RWPE1 (cell line): ENCODE measurements around the gene PKP3.
A peak's percentile ranks its signal among the peaks of the same experiment; 100 is the strongest.

ENCODE experiments used
- CTCF ChIA-PET: fragments of 350-600 bp; sonication (Branson Sonifier 250); formaldehyde crosslinking; extraction: SDS; loops from one replicate; lab custom pipeline; 2021; lab: Yijun Ruan, JAX
- POLR2A ChIA-PET: fragments of 400-600 bp; formaldehyde crosslinking; extraction: SDS; loops from one replicate; lab custom pipeline; 2020; ENCODE audit warnings: antibody characterized with exemption; ENCODE audit not compliant: low non-redundant PET; lab: Yijun Ruan, JAX
- DNase-seq: peaks from one replicate; pipeline ENCODE4 v3.0.0; 2012; ENCODE audit warnings: low spot score
- H3K27ac ChIP-seq: fragments of 450-650 bp; 2 replicates; pipeline ENCODE4 v1.5.1; 2017
- TF ChIP-seq, protein P1 (sequence below): fragments of 450-650 bp; conservative IDR thresholded peaks from 2 replicates; pipeline ENCODE4 v1.5.1; 2017; ENCODE audit warnings: low read depth, mild to moderate bottlenecking

PKP3 gene

DNA sequence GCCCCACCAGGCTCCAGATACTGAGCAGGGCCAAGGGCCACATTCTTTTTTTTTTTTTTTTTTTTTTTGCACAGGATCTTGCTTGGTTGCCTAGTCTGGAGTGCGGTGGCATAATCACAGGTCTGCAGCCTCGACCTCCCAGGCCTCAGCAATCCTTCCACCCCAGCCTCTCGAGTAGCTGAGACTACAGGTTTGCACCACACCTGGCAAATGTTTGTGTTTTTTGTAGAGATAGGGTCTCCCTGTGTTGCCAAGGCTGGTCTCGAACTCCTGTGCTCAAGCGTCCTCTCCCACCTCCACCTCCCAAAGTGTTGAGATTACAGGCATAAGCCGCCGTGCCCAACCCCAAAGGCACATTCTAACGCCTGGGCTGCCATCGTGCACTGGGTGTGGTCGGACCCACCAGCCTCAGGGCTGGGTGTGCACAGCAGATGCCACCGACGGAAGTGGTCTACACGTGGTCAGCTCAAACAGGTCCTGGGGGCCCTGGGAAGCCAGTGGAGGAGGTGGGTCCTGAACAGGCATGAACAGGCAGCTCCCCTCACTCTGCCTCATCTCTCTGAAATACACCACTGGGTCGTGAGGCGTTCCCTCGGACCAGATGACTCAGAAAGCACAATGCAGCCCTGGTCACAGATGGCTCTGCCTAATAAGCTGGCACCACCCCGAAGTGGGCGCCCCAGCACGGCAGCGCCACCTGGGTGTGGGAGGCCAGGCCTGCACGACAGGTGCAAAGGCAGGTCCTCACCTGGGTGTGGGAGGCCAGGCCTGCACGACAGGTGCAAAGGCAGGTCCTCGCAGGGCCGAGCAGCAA lies 29.9 kb upstream of the PKP3 start:
- peak overlapping the region; percentile 79 for H3K27ac ChIP-seq
- POLR2A ChIA-PET = interaction anchor here (1.0 kb wide), 1 partner anchor 30 kb away, joined by 10 read pairs; the partner anchor contains the start of gene PKP3
- DNase-seq = peak; percentile 85
- CTCF ChIA-PET = interaction anchor here (0.5 to 1.0 kb wide), 5 partner anchors 22 to 167 kb away, joined by 3 read pairs; partner anchors contain the start of gene ANO9
- TF ChIP-seq, protein P1, sequence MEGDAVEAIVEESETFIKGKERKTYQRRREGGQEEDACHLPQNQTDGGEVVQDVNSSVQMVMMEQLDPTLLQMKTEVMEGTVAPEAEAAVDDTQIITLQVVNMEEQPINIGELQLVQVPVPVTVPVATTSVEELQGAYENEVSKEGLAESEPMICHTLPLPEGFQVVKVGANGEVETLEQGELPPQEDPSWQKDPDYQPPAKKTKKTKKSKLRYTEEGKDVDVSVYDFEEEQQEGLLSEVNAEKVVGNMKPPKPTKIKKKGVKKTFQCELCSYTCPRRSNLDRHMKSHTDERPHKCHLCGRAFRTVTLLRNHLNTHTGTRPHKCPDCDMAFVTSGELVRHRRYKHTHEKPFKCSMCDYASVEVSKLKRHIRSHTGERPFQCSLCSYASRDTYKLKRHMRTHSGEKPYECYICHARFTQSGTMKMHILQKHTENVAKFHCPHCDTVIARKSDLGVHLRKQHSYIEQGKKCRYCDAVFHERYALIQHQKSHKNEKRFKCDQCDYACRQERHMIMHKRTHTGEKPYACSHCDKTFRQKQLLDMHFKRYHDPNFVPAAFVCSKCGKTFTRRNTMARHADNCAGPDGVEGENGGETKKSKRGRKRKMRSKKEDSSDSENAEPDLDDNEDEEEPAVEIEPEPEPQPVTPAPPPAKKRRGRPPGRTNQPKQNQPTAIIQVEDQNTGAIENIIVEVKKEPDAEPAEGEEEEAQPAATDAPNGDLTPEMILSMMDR = peak; percentile 76

DNA sequence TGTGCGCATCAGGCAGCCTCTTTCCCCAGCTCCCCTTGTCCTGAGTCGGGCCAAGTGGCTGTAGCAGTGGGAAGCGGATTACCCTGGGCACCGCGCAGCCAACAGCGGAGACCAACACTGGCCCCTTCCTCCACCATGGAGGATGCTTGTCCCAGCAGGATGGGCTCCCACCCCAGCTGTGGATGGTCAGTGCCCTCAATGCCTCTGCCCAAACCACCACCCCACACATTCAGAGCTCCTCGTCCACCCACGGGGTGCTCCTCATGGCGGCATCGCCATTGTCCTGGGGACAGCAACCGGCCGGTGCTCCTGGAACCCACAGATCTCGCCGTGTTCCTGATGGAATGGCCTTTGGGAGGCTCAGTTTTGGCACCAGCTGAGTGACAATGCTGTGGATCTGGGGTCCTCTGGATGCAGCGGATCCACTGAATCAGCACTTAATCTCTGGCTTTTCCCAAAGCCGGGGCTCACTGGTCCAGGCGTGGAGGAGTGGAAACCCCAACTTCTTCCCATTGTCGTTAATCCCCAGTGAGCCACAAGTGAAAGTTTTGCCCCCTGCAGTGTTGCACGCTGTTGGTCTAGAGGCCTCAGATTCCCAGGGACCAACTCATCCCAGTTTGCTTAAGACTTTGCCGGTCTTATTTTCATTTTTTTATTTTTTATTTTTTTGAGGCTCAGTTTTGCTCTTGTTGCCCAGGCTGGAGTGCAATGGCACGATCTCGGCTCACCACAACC lies 28.9 kb upstream of the PKP3 start:
- TF ChIP-seq, protein P1 = no peak
- CTCF ChIA-PET = no interaction called here
- POLR2A ChIA-PET = interaction anchor here (1.0 kb wide), 1 partner anchor 29 kb away, joined by 10 read pairs; the partner anchor contains the start of gene PKP3
- no peak overlapping the region for H3K27ac ChIP-seq
- DNase-seq = no peak

DNA sequence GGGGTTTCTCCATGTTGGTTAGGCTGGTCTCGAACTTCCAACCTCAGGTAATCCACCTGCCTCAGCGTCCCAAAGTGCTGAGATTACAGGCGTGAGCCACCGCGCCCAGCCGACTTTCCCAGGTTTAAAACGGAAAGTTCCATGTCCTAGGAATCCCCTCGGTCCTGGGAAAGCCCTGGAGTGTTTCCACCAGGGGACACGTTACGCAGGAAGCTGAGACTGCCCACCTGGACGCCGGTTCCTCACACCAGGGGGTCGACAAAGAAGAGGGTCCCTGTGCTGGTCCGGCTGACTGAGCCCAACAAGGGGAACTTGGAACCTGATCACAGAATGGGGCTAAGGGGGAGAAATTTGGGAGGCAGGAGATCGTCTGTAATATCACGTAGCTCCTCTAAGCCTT lies 28.2 kb upstream of the PKP3 start:
- H3K27ac ChIP-seq = no peak overlapping the region
- TF ChIP-seq, protein P1 = no peak
- POLR2A ChIA-PET = no interaction called here
- DNase-seq = no peak
- CTCF ChIA-PET = interaction anchor here (0.7 kb wide), 1 partner anchor 11 kb away, joined by 3 read pairs; no protein-coding TSS in a partner anchor

DNA sequence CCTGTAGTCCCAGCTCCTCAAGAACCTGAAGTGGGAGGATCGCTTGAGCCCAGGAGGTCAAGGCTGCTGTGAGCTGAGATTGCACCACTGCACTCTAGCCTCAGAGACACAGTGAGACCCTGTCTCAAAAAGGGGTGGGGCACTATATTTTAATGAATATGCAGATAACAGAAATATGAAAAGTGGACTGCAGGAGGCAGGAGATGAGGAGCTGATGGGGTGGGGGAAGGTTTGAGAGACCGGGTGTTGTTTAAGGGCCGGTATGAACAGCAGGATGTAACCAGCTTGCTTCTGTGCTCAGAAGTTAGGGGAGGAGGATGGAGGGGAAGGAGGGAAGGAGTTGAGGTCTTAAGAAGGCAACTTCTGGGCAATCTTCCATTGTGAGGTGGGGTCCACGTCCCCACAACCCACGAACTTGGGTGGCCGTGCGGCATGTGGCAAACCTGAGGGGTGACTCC lies 26.0 kb upstream of the PKP3 start:
- DNase-seq = no peak
- peak overlapping the region; percentile 57 for H3K27ac ChIP-seq
- TF ChIP-seq, protein P1 = no peak
- ChIA-PET CTCF (no interaction called here), POLR2A (no interaction called here)

DNA sequence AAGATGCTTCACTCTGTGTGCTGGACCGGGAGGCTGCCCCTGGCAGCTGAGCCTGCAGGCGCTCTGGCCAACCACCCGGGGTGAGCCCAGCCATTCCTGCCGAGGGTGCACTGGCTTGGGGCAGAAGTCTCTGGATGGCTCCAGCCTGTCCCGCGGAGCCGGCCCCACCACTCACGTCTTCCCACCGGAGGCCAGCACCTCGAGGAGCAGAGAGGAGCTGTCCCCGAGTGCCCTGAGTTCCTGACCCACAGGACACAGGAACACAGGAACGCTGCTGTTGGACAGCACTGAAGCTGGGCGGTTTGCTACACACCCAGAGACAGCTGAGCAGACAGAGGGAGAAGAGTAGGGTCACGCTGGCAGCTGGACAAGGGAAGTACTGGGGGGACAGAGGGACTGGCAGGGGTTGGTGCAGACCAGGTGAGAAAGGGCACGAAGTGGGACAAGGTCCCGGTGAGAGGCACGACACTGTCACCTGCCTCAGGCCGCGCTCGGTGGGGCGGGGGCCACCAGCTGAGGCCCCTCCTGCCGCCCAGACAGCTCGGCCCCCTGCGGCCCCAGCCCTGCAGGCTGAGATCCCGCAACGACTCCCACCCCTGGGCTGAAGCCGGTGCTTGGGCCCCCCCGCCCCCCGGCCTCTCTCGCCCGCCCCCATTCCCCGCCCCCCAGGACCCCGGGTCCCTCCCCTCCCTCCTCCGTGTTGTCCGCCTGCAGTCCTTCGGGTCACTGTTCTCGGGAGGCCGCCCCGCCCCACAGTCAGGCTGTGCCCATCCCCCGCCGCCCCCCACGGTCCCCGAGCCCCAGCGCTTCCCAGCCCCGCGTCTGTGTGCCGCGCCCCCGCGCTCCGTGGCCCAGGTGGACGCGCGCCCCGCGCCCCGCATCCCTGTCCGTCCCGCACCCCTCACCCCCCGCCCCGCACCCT lies 25.3 kb upstream of the PKP3 start:
- ChIA-PET CTCF (no interaction called here), POLR2A (no interaction called here)
- H3K27ac ChIP-seq = peak overlapping the region; percentile 57
- DNase-seq = no peak
- TF ChIP-seq, protein P1 = no peak
